ENCODE results near the gene LMAN1L.

Gene LMAN1L

GRCh38 chr15:74867466-74868038, 54.9 kb downstream of the LMAN1L start:
- TF ChIP-seq, protein P1, sequence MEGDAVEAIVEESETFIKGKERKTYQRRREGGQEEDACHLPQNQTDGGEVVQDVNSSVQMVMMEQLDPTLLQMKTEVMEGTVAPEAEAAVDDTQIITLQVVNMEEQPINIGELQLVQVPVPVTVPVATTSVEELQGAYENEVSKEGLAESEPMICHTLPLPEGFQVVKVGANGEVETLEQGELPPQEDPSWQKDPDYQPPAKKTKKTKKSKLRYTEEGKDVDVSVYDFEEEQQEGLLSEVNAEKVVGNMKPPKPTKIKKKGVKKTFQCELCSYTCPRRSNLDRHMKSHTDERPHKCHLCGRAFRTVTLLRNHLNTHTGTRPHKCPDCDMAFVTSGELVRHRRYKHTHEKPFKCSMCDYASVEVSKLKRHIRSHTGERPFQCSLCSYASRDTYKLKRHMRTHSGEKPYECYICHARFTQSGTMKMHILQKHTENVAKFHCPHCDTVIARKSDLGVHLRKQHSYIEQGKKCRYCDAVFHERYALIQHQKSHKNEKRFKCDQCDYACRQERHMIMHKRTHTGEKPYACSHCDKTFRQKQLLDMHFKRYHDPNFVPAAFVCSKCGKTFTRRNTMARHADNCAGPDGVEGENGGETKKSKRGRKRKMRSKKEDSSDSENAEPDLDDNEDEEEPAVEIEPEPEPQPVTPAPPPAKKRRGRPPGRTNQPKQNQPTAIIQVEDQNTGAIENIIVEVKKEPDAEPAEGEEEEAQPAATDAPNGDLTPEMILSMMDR (IDR thresholded peaks at IDR 0.05) = no peak
- no peak overlapping the region for H3K9ac ChIP-seq
- peaks cover 24% of the 10 kb centered on the region for H3K4me1 ChIP-seq
- no peak overlapping the region for H3K4me2 ChIP-seq (ENCODE audit: low read length)
- no peak overlapping the region for H3K4me3 ChIP-seq (ENCODE audit: low read depth, low read length)
- H3K27ac ChIP-seq = no peak overlapping the region
- no peaks in the 10 kb centered on the region for H3K9me3 ChIP-seq (ENCODE audit: control insufficient read depth, low read length)
- H3K27me3 ChIP-seq (ENCODE audit: control insufficient read depth, insufficient read depth, low read length) = no peaks in the 10 kb centered on the region
- no peak overlapping the region for H2AFZ ChIP-seq
- H3K79me2 ChIP-seq = peaks cover 38% of the 10 kb centered on the region
- H3K36me3 ChIP-seq (ENCODE audit: control insufficient read depth, insufficient read depth, low read length) = no peaks in the 10 kb centered on the region

GRCh38 chr15:74868059-74868458, 55.4 kb downstream of the LMAN1L start:
- Histone ChIP-seq H3K4me3 (ENCODE audit: low read depth, low read length) (peak overlapping the region; percentile 5), H3K9ac (no peak overlapping the region), H3K27ac (peak overlapping the region; percentile 80), H3K79me2 (peaks cover 40% of the 10 kb centered on the region), H3K9me3 (ENCODE audit: control insufficient read depth, low read length) (no peaks in the 10 kb centered on the region), H2AFZ (no peak overlapping the region), H3K36me3 (ENCODE audit: control insufficient read depth, insufficient read depth, low read length) (no peaks in the 10 kb centered on the region), H3K4me2 (ENCODE audit: low read length) (peak overlapping the region; percentile 10), H3K4me1 (peaks cover 24% of the 10 kb centered on the region), H3K27me3 (ENCODE audit: control insufficient read depth, insufficient read depth, low read length) (no peaks in the 10 kb centered on the region)
- TF ChIP-seq, protein P1 (IDR thresholded peaks at IDR 0.05) = no peak

DNA sequence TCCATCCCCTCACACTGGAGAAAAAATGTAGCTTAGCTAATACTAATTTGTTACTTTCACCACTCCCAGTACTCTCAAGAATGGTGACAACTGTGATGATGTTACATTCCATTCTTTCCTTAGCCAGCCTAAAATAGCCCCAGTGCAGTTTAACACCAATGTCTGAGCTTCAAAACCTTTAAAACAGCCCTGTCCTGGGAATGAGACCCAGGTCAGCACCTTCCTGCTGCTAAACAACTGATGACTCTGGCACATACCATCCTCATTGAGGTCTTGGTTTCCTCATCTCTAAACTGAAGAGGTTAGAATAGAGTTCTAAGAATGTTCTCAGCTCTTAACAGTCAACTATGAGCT, 56.7 kb downstream of the LMAN1L start:
- H3K4me2 ChIP-seq (ENCODE audit: low read length) = peak overlapping the region; percentile 69
- H3K27me3 ChIP-seq (ENCODE audit: control insufficient read depth, insufficient read depth, low read length) = no peaks in the 10 kb centered on the region
- H3K4me3 ChIP-seq (ENCODE audit: low read depth, low read length) = peak overlapping the region; percentile 45
- H3K79me2 ChIP-seq = peaks cover 35% of the 10 kb centered on the region
- TF ChIP-seq, protein P1 (IDR thresholded peaks at IDR 0.05) = no peak
- peaks cover 24% of the 10 kb centered on the region for H3K4me1 ChIP-seq
- no peak overlapping the region for H3K9ac ChIP-seq
- no peaks in the 10 kb centered on the region for H3K9me3 ChIP-seq (ENCODE audit: control insufficient read depth, low read length)
- no peaks in the 10 kb centered on the region for H3K36me3 ChIP-seq (ENCODE audit: control insufficient read depth, insufficient read depth, low read length)
- H3K27ac ChIP-seq = peak overlapping the region; percentile 80
- H2AFZ ChIP-seq = no peak overlapping the region

DNA sequence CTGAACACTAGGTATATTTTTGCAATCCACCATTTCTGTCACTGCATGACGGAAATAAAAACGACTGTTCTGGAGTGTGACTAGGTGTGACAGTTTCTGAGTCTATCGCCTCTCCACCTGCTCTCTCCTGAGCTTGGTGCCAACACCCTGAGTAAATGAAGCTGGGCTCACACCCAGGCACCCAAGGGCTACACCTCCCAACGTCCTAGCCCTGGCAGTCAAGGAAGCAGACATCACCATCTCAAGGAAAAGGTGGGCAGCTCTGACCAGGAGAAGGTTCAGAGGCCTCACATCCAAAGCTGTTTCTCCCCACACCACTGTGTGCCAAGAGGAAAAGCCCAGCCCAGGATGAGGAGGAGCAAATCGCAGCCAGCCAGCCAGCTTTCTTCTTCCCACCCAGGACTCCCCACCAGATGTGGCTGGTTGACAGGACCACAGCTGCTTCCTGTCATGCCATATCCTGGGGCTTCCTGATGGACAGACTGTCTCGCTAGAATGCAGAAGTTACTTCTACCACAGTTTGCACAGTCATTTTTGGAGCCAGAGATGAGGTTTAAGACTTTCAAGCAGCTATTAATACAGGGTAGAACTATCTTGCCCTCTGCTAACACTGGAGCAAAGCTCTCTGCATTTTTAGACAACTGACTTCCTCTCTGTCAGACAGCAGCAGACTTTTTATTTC, 57.2 kb downstream of the LMAN1L start:
- Histone ChIP-seq H3K4me1 (peaks cover 24% of the 10 kb centered on the region), H2AFZ (no peak overlapping the region), H3K9me3 (ENCODE audit: control insufficient read depth, low read length) (no peaks in the 10 kb centered on the region), H3K27me3 (ENCODE audit: control insufficient read depth, insufficient read depth, low read length) (no peaks in the 10 kb centered on the region), H3K9ac (no peak overlapping the region), H3K36me3 (ENCODE audit: control insufficient read depth, insufficient read depth, low read length) (no peaks in the 10 kb centered on the region), H3K27ac (peak overlapping the region; percentile 80), H3K4me3 (ENCODE audit: low read depth, low read length) (peak overlapping the region; percentile 45), H3K4me2 (ENCODE audit: low read length) (peak overlapping the region; percentile 69), H3K79me2 (peaks cover 32% of the 10 kb centered on the region)
- TF ChIP-seq, protein P1 (IDR thresholded peaks at IDR 0.05) = no peak
